ENCODE results near the gene PKD2L1.
"Not testable (repeated sequence)": the region's sequence is repeated elsewhere in the genome, so short reads cannot be mapped to it uniquely, and the experiment has no call there.

PKD2L1 gene

GRCh38 chr10:100330079-100330478 lies at the start of gene PKD2L1:
TSS of gene PKD2L1 (minus strand) at chr10:100330228. CDS start at chr10:100330103, 125 bp downstream.
- no peak for DNase-seq (ENCODE audit: low read depth in 3 of 3)

GRCh38 chr10:100377830-100378229 lies 47.8 kb upstream of the PKD2L1 start:
- DNase-seq (ENCODE audit: low read depth in 3 of 3): no peak

- DNase-seq (ENCODE audit: low read depth in 3 of 3): not testable (repeated sequence)
Observed at GRCh38 chr10:100376656-100377055, 46.6 kb upstream of the PKD2L1 start.

- DNase-seq (ENCODE audit: low read depth in 3 of 3): not testable (repeated sequence)
Observed at GRCh38 chr10:100374677-100375353, 44.8 kb upstream of the PKD2L1 start.

- DNase-seq (ENCODE audit: low read depth in 3 of 3): no peak
Observed at GRCh38 chr10:100374200-100374655, 44.2 kb upstream of the PKD2L1 start.

- peak; percentile 69 to 78 (median 71) for DNase-seq (ENCODE audit: low read depth in 3 of 3)
Observed at GRCh38 chr10:100373298-100374199, 43.5 kb upstream of the PKD2L1 start.

- no peak for DNase-seq (ENCODE audit: low read depth in 3 of 3)
Observed at GRCh38 chr10:100372415-100373297, 42.6 kb upstream of the PKD2L1 start.

GRCh38 chr10:100371482-100372027 lies 41.5 kb upstream of the PKD2L1 start:
- no peak for DNase-seq (ENCODE audit: low read depth in 3 of 3)

- peak; percentile 8 to 25 (median 21) for DNase-seq (ENCODE audit: low read depth in 3 of 3)
Observed at GRCh38 chr10:100370714-100371481, 40.9 kb upstream of the PKD2L1 start.

GRCh38 chr10:100368721-100369120 lies 38.7 kb upstream of the PKD2L1 start:
- DNase-seq (ENCODE audit: low read depth in 3 of 3): no peak

GRCh38 chr10:100364735-100365391 lies 34.8 kb upstream of the PKD2L1 start:
- no peak for DNase-seq (ENCODE audit: low read depth in 3 of 3)

GRCh38 chr10:100364175-100364574 lies 34.1 kb upstream of the PKD2L1 start:
- no peak for DNase-seq (ENCODE audit: low read depth in 3 of 3)

- DNase-seq (ENCODE audit: low read depth in 3 of 3): no peak
Observed at GRCh38 chr10:100362570-100363496, 32.8 kb upstream of the PKD2L1 start.

GRCh38 chr10:100360234-100360633 lies 30.2 kb upstream of the PKD2L1 start:
- no peak for DNase-seq (ENCODE audit: low read depth in 3 of 3)

GRCh38 chr10:100359529-100360150 lies 29.6 kb upstream of the PKD2L1 start:
- no peak for DNase-seq (ENCODE audit: low read depth in 3 of 3)

- no peak for DNase-seq (ENCODE audit: low read depth in 3 of 3)
Observed at GRCh38 chr10:100359030-100359432, 29.0 kb upstream of the PKD2L1 start.

- no peak for DNase-seq (ENCODE audit: low read depth in 3 of 3)
Observed at GRCh38 chr10:100357059-100357858, 27.2 kb upstream of the PKD2L1 start.
